GM21360 (cell line): Measurements from ENCODE around the gene CLDN3.

Source experiments
- ATAC-seq: cut with Tn5 transposase; IDR thresholded peaks from one replicate; pipeline ENCODE4 v1.9.1; 2021; ENCODE audit warnings: mild to moderate bottlenecking, moderate library complexity; ENCODE audit not compliant: unreplicated experiment

Gene CLDN3

GRCh38 chr7:73773700-73774517 is 3.8 kb upstream of the CLDN3 start:
- no peak for ATAC-seq

DNA sequence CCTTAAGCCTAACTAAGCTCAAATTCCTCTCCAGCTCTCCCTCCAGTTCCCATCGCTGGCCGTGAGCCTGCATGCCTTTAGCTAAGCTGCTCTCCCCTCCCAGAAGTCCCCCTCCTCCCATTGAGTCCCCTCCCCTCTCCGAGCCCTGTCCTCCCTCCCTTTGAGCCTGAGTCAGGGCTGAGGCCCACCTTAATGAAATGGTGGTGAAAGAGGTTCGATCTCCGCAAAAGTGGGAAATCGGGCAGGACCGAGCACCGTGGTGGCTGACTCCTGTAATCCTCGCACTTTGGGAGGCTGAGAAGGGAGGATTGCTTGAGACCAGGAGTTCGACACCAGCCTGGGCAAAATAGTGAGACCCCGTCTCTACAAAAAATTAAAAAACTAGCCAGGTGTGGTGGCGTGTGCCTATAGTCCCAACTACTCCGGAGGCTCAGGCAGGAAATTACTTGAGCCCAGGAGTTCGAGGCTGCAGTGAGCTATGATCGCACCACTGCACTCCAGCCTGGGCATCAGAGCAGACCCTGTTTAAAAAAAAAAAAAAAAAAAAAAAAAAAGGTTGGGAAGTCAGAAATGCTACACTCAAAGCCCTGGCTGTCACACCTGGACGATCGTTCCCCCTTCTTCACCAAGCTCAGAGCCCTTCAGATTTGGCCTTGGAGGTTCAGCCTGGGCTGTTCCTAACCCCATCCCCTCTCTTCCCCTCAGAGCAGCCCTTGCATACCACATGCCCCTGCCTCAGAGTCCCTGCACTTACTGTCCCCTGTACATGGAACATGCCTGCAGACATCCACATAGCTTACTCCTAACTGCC is 995 bp upstream of the CLDN3 start:
- ATAC-seq, result no peak

GRCh38 chr7:73769481-73770001 is 529 bp downstream of the CLDN3 start:
- no peak for ATAC-seq

DNA sequence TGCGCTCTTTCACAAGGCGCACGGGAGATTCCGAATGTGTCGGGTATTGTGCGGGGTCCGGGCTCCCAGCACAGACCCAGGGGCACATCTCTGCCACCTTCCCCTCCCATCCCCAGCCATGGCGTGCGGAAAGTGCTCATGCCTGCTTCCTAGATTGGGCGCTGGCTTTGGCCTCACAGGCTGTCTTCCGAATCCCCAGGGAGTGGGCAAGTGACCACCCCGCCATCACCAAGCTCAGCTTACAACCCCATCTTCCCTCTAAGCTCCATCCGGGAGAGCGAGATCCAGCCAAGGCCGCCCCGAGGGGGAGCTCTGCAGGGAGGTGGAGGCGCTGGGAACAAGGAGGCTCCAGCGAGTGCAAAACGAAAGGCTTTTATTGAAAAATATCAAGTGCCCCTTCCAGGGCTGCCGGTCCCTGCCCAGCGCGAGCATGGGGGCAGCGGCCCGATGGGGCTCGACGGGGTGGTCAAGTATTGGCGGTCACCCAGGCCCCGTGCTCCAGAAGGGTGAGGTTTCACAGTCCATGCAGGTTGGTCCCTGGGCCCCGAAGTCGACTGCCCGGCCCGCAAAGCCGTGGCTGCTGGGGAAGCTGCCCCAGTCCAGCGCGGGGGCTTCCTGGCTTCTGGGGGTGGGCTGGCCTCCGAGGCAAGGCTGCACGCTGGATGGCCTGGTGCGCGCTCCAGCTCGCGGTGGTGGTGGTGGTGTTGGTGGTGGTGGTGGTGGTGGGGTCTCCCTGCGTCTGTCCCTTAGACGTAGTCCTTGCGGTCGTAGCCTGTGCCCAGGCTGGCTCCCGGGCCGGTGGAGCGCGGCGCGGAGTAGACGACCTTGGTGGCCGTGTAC is 1.2 kb downstream of the CLDN3 start:
- no peak for ATAC-seq

DNA sequence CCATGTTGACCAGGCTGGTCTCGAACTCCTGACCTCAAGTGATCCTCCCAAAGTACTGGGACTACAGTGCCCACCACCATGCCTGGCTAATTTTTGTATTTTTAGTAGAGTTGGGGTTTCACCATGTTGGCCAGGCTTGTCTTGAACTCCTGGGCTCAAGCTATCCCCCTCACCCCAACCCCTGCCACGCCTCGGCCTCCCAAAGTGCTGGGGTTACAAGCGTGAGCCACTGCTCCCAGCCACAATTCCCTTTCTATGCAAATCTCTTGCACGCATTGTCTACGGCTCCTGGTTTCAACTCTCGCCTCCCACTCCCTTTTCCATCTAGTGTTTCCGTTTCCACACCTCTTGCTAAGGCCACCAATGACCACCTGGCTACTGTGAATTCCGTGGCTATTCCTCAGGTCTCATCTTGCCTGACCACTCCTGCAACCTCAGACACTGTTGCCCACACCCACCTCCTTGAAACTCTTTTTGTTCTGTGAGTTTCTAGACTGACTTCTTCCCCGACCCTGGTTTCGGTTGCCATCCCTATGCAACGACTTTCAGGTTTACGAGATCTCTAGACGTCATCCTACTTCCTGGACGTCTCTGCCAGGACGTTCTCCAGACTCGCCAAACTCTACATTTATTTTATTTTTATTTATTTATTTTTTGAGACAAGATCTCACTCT is 3.4 kb downstream of the CLDN3 start:
- ATAC-seq, result no peak

DNA sequence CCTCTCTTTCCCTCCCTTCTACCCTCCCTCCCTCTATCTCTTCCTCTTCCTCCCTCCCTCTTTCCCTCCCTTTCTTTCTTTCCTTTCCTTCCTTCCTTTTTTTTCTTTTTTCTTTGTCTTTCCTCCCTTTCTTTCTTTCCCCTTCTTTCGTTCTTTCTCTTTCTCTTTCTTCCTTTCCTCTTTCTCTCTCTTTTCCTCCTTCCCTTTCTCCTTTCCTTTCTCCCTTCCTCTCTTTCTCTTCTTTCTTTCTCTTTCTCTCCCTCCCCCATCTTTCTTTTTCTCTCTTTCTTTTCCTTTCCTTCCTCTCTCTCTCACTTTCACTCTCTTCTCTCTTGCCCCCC is 7.4 kb downstream of the CLDN3 start:
- no peak for ATAC-seq

DNA sequence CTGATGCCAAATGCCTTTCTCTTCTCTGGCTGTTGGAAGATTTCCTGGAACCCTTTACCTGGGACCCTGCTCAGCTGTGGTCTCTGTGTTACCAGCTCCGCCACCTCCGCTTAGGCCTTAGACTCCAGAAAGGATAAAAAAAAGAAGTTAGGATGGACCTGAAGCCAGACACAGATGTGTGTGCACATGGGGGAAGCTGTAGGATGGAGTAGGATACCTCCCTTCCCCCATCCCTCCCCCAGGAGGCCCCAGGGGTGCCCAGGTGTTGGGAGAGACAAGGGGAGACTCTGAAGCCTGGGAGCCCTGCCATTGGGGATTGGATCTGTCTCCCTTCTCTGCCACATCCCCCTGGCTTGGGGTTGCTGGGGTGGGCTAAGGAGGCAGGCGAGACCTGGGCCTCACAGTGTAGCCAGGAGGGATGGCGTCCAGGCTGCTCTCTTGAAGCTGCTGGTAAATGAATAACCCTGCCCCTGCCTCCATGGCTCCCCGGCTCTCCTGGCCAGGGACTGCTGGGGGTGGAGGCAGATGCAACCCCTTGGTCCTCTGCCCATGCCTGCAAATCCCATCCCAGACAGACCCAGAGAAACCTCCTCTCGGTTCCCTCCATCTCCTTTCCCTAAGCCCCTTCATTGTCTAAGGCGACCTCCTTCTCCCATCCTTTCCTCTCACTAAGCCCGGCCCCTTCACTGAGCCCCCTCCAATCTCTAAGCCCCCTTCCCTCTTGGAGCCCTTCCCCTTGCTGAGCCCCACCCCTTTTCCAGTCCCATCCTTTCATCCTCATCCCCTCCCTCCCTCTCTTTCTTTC is 8.0 kb downstream of the CLDN3 start:
- no peak for ATAC-seq

DNA sequence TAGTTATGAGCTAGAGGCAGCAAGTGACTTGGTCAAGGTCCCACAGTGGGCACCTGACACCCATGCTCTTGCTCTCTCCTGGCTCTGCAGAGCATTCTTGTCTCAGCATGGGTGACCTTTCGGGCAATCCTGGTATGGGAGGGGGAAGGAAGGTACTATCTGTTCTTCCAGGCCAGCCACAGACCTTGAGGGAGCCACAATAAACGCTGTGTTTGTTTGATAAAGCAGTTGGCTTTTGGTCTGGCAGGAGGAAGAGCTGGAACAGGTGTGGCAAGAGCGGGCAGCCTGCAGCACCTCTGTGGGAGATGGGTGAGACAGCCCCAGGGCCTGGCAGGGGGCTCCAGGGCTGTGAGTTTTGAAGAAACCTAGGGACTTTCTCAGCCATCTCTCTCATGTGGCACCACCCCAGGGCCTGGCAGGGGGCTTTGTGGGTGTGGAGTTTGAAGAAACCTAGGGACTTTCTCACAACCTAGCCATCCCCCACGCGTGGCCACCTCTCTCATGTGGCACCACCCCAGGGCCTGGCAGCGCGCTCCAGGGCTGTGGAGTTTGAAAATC is 11.4 kb downstream of the CLDN3 start:
- ATAC-seq, result no peak

DNA sequence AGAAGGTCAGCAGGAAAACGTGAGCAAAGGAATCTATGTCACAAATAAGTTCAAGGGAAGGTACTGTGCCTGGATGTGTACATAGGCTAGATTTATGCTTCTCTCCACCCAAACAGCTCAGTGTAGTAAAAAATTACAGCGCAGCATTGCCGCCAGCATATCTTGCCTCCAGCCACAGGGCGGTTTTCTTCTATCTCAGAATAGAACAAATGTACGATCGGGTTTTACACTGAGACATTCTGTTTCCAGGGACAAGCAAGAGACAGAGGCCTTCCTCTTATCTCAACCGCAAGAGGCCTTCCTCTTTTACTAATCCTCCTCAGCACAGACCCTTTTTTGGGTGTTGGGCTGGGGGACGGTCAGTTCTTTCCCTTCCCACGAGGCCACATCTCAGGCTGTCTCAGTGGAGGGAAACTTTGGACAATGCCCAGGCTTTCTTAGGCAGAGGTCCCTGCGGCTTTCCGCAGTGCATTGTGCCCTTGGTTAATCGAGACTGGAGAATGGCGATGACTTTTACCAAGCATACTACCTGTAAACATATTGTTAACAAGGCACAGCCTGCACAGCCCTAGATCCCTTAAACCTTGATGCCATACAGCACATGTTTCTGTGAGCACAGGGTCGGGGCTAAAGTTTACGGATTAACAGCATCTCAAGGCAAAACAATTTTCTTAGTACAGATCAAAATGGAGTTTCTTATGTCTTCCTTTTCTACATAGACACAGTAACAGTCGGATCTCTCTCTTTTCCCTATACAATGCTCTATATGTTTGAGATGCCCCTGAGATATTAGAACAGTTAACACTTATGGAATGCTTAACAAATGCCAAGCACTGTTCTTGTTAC is 19.9 kb downstream of the CLDN3 start:
- no peak for ATAC-seq

DNA sequence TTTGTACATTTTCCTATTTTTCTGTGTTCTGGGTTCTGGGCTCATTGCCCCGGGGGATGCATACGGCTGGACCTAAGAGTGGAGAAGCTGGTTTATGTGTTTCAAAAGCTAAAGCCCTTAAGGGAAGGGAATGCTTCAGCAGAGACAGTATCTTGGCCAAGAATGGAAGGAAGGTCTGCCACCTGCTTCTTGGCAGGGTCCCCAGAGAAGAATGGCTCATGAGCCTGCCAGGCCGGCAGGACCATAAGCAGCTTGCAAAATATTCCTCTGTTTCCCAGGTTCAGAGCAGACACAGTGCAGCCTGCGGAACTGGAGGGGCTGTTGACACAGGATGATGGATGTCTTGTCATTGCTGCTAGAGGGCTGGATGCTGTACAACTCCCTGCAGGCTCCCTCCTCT is 23.7 kb downstream of the CLDN3 start:
- ATAC-seq, result no peak

DNA sequence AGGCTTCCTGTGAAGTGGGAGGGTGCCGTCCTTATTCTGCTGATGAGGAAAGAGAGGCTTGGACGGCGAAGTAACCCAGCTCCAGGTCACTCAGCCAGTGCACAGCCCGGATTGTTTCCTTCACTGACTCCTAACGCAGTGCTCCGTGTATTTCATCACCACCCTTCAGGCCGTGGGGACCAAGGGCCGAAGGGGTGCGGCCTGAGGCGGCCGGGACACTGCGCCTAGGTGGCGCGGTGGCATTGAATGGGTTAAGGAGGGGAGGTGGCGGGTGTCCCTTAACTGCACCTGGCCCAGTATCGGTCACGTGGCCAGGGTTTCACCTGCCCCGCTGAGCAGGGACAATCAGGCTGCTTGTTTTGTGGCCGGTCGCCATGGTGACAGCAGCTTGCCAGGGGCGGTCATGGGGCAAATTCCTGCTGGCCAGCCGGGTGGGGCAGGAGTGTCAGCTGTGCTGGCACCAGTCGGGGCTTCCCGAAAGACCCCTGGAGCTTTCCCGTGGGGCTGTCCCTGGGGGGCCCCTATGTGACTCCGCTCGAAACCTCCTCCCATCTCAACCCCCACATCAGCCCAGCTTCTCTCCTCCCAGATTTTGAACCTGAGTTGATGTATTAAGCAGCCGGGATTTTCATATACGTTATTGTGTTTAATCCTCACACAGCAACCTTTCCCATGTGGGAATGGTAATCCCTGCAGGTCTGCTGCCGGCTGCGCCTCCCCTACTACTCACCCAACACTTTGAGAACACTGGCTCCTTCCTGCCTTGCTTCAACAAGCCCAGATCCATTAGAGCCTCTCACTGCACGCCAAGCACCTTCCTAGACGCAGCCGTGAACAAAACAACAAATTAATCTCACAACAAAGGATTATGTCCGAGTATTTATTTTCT is 27.1 kb downstream of the CLDN3 start:
- no peak for ATAC-seq

DNA sequence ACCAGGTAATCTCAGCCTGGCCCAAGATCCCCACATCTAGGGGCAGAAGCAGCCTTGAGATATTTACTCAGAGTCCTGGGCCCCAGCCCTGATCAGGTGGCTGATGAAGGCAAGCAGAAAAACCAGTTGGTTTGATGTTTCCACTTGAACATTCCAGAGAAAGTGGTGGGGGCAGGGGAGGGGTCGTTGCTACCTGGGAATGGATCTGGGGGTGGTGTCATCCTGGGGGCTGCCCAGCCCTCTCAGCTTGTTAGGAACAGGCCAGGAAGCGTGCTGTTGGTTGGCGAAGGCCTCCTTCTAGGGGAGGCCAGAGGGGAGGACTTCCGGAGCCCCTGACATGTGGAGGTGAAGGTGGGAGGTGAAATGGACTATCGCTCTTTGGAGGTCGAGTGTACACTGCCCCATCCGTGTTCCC is 27.7 kb downstream of the CLDN3 start:
- no peak for ATAC-seq

DNA sequence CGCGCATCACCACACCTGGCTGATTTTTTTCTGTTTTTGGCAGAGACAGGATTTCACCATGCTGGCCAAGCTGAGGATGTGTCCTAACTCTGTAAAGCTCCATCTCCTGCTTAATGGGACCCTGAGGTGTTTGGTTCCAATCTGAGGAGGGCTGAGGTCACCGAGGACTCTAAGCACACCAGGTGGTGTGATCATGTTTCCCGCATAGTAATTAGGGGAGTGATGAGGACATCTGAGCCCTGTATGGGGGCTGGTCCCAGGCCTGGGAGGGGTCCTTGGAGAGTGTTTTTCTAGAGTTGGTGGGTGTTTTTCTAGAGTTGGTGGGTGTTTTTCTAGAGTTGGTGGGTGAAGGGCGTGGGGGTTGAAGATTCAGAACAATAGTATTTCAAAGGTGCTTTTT is 28.5 kb downstream of the CLDN3 start:
- ATAC-seq, result no peak

DNA sequence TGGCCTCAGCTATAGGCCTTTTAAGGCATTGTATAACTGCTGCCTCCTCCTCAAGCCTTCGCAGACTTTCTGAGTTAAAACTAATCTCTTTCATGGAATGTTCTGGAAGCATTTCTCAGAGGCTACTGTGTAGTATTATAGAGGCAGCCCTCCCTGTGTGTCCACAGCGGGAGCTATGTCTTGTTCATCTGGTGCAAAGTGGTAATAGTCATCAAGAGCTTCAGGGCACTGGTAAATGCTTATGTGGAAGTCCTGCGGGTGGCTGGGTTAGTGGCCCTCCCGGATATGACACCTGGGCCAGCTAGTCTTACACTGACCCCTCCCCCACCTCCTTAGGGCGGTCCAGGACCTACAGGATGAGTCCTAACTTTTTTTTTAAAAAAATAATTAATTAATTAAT is 29.3 kb downstream of the CLDN3 start:
- no peak for ATAC-seq

DNA sequence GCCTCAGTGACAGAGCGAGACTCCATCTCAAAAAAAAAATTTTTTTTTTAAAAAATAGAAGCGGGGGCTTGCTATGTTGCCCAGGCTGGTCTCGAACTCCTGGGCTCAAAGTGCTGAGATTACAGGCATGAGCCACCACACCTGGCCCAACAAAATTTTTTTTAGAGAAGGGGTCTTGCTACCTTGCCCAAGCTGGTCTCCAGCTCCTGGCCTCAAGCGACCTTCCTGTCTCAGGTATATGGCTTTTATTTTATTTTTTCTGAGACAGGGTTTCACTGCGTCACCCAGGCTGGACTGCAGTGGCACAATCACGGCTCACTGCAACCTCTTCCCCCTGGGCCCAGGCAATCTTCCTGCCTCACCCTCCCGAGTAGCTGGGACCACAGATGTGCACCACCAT is 29.9 kb downstream of the CLDN3 start:
- no peak for ATAC-seq

DNA sequence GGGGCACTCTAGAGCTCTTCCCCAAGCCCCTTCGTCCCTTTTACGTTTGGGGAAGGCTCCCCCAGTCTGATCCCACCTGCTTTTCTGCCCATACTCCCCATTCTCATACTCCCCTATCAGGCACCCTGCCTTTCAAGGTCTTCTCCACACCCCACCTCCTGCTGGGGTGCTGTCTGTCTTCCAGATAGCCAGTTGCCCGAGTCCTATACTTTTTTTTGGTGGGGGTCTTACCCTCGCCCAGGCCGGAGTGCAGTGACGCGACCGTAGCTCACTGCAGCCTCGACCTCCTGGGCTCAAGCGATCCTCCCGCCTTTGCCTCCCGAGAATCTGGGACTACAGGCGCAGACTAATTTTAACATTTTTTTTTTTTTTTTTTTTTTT is 30.7 kb downstream of the CLDN3 start:
- no peak for ATAC-seq

GRCh38 chr7:73738612-73739386 is 31.3 kb downstream of the CLDN3 start, which contains the start of gene ABHD11:
ABHD11 (minus strand) TSS chr7:73738802; CDS start chr7:73738770, 32 bp downstream.
- peak; percentile 81 for ATAC-seq
